Adipocyte (in vitro differentiated cells): Measurements from ENCODE around the gene UNC50.
"Not testable (repeated sequence)": the region's sequence is repeated elsewhere in the genome, so short reads cannot be mapped to it uniquely, and the experiment has no call there.

Source experiments
- DNase-seq: peaks from one replicate; pipeline ENCODE4 v3.0.0-alpha.2; 2015; ENCODE audit warnings: low read depth
- H3K27me3 ChIP-seq: replicated peaks from 2 replicates; pipeline ENCODE4 v1.7.0; 2013; ENCODE audit warnings: mild to moderate bottlenecking, low read length, moderate library complexity; ENCODE audit not compliant: control insufficient read depth, insufficient read depth
- H3K36me3 ChIP-seq: 2 replicates; pipeline ENCODE4 v1.7.0; 2013; ENCODE audit warnings: low read length, mild to moderate bottlenecking, moderate library complexity; ENCODE audit not compliant: control insufficient read depth, insufficient read depth, severe bottlenecking
- H3K4me1 ChIP-seq: 2 replicates; pipeline ENCODE4 v1.7.0; 2013; ENCODE audit warnings: mild to moderate bottlenecking, low read length, moderate library complexity; ENCODE audit not compliant: control insufficient read depth, insufficient read depth
- H3K4me3 ChIP-seq: 2 replicates; pipeline ENCODE4 v1.7.0; 2013; ENCODE audit warnings: mild to moderate bottlenecking, low read length, moderate library complexity
- H3K9ac ChIP-seq: 2 replicates; pipeline ENCODE4 v1.7.0; 2013; ENCODE audit warnings: mild to moderate bottlenecking, low read length, moderate library complexity
- H3K9me3 ChIP-seq: 2 replicates; pipeline ENCODE4 v1.7.0; 2013; ENCODE audit warnings: mild to moderate bottlenecking, low read length, moderate library complexity; ENCODE audit not compliant: control insufficient read depth

The UNC50 gene

GRCh38 chr2:98594665-98595064 lies 13.7 kb upstream of the UNC50 start:
- not testable (repeated sequence) for DNase-seq, H3K9ac ChIP-seq, H3K4me1 ChIP-seq, H3K9me3 ChIP-seq, H3K4me3 ChIP-seq, H3K27me3 ChIP-seq
- H3K36me3 ChIP-seq: peaks cover 31% of the 10 kb centered on the region

DNA sequence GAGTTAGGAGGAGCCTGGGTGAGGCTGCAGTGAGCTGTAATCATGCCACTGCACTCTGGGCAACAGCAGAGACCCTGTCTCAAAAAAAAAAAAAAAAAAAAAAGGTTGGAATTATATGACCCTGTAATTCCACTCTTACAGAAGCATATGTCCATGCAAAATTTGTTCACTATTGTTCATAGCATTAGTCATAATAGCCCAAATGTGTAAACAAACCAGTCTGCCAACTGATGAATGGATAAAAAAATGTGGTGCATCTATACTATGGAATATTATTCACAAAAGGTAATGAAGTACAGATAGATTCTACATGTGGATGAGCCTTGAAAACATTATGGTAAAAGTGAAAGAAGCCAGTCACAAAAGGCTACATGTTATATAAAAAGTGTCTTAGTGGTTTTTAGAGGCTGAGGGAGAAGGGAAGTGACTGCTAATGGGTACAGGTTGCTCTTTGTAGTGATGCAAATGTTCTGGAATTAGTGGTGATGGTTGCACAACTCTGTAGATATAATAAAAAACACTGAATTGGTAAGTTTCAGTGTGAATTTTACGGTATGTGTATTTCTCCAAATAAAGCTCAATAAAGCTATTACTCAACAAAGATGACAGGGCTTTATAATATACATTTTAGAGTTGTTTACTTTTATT lies 9.5 kb upstream of the UNC50 start:
- Histone ChIP-seq H3K9me3 (no peaks in the 10 kb centered on the region), H3K4me1 (no peaks in the 10 kb centered on the region), H3K27me3 (no peaks in the 10 kb centered on the region), H3K4me3 (no peak overlapping the region), H3K36me3 (peaks cover 59% of the 10 kb centered on the region), H3K9ac (no peak overlapping the region)
- peak; percentile 33 for DNase-seq

GRCh38 chr2:98601532-98602132 lies 6.8 kb upstream of the UNC50 start:
- peak; percentile 44 for DNase-seq
- Histone ChIP-seq H3K36me3 (peaks cover 60% of the 10 kb centered on the region), H3K27me3 (no peaks in the 10 kb centered on the region)

DNA sequence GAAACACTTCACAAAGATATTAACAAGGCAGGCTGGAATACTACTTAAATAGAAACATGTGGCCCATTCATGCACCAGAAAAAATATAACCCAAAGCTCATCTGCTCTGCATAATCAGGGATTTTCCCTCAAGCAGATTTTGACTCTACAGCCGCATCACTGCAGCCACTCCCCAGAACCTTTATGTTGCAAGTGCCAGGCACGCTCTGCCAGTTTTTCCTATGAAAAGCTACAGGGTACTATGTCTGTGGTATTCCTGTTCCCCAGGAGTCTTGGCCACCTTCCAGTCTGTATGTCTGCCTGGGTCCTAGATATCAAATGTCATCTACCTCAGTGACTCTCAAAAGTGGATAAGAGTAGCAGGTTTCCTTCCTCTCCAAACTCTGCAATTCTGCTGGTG lies 3.8 kb upstream of the UNC50 start:
- Histone ChIP-seq H3K4me3 (no peak overlapping the region), H3K27me3 (no peaks in the 10 kb centered on the region), H3K9ac (no peak overlapping the region), H3K36me3 (peaks cover 40% of the 10 kb centered on the region), H3K9me3 (no peaks in the 10 kb centered on the region), H3K4me1 (peaks cover 17% of the 10 kb centered on the region)
- DNase-seq: peak; percentile 68

More at GRCh38 chr2:98601532-98602132, 6.8 kb upstream of the UNC50 start:
- no peak overlapping the region for H3K9ac ChIP-seq
- no peak overlapping the region for H3K4me3 ChIP-seq
- H3K9me3 ChIP-seq: no peaks in the 10 kb centered on the region
- peaks cover 3% of the 10 kb centered on the region for H3K4me1 ChIP-seq

DNA sequence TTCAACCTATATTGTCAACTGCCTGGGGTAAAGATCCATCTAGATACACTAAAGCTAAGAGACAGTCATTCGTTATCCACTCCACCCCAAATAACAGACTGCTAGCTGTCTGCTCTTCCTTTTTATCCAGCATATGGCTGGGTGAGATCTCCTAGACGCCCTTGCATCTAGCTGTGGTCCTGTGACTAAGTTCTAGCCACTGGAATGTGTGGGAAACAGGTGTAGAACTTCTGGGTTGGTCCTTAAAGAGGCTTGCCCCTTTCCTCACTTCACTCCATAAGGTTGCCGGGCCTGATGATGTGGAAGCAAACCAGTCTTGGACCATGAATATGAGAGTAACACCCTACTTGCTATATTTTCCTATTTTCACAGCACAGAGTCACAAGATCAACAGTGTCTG lies 3.3 kb upstream of the UNC50 start:
- Histone ChIP-seq H3K9ac (no peak overlapping the region), H3K36me3 (peaks cover 36% of the 10 kb centered on the region), H3K4me1 (peaks cover 23% of the 10 kb centered on the region), H3K9me3 (no peaks in the 10 kb centered on the region), H3K27me3 (no peaks in the 10 kb centered on the region), H3K4me3 (no peak overlapping the region)
- DNase-seq: no peak

DNA sequence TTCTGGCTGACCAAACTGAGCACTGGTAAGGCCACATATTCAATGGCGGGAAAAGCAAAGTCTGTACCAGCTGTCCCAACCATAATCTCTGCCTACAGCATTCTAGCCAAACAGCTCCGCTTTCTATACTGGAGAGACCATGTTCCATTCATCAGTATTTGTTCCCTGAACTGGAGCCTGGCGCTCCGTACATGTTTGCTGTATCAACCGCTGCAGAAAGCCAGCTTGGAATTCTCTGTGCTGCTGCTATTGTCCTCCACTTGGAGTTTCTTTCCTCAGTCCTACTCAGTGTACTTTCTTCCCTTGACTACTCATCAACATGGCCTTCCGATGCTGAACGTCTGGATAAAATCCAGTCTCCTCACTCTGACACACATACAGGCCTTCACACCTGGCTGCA lies 2.0 kb upstream of the UNC50 start:
- DNase-seq: no peak
- peak overlapping the region; percentile 92 for H3K4me3 ChIP-seq
- no peaks in the 10 kb centered on the region for H3K9me3 ChIP-seq
- H3K4me1 ChIP-seq: peaks cover 33% of the 10 kb centered on the region
- H3K9ac ChIP-seq: no peak overlapping the region
- H3K36me3 ChIP-seq: peaks cover 38% of the 10 kb centered on the region
- H3K27me3 ChIP-seq: no peaks in the 10 kb centered on the region

DNA sequence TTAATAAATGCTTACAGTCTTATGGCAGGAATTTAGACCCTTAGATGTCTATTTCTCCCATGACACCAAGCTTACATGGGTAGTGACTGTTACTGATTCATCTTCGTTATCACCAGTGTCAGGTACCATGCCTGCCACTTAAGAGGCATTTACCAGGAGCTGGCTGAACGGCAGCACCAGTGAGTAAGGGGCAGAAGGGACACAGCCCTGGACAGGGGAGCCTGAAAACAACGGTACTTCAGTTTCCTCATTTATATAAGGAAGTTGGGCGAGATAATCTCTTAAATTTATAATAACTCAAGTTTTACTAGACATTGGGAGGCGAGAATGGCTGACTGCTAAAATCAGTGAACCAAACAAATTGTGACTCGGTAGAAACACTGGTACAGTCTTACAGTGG lies 1.3 kb upstream of the UNC50 start:
- Histone ChIP-seq H3K9me3 (no peaks in the 10 kb centered on the region), H3K4me1 (peaks cover 33% of the 10 kb centered on the region), H3K4me3 (peak overlapping the region; percentile 92), H3K36me3 (peaks cover 37% of the 10 kb centered on the region), H3K27me3 (no peaks in the 10 kb centered on the region), H3K9ac (peak overlapping the region; percentile 98)
- no peak for DNase-seq

GRCh38 chr2:98607741-98608115 lies 661 bp upstream of the UNC50 start:
- peak overlapping the region; percentile 98 for H3K9ac ChIP-seq
- no peaks in the 10 kb centered on the region for H3K27me3 ChIP-seq
- peak; percentile 57 for DNase-seq
- peaks cover 36% of the 10 kb centered on the region for H3K36me3 ChIP-seq
- peak overlapping the region; percentile 92 for H3K4me3 ChIP-seq
- H3K4me1 ChIP-seq: peaks cover 33% of the 10 kb centered on the region
- H3K9me3 ChIP-seq: no peaks in the 10 kb centered on the region

GRCh38 chr2:98608962-98609604 lies 694 bp downstream of the UNC50 start:
- Histone ChIP-seq H3K9ac (peak overlapping the region; percentile 98), H3K27me3 (no peaks in the 10 kb centered on the region), H3K36me3 (peaks cover 39% of the 10 kb centered on the region), H3K4me3 (peak overlapping the region; percentile 92), H3K9me3 (no peaks in the 10 kb centered on the region), H3K4me1 (peaks cover 33% of the 10 kb centered on the region)
- DNase-seq: peak; percentile 65

- Histone ChIP-seq H3K9ac (no peak overlapping the region), H3K36me3 (peaks cover 86% of the 10 kb centered on the region), H3K27me3 (no peaks in the 10 kb centered on the region), H3K9me3 (no peaks in the 10 kb centered on the region), H3K4me1 (peaks cover 18% of the 10 kb centered on the region), H3K4me3 (no peak overlapping the region)
- DNase-seq: no peak
Measured at GRCh38 chr2:98614024-98614739, 5.8 kb downstream of the UNC50 start.

GRCh38 chr2:98615481-98615880 lies 7.1 kb downstream of the UNC50 start:
- no peak overlapping the region for H3K4me3 ChIP-seq
- H3K4me1 ChIP-seq: peaks cover 6% of the 10 kb centered on the region
- H3K36me3 ChIP-seq: peaks cover 82% of the 10 kb centered on the region
- no peak for DNase-seq
- H3K9ac ChIP-seq: no peak overlapping the region
- H3K9me3 ChIP-seq: no peaks in the 10 kb centered on the region
- H3K27me3 ChIP-seq: no peaks in the 10 kb centered on the region
